ENCODE data around the gene CDK14.

CDK14 gene

GRCh38 chr7:90701021-90701420 is 104.9 kb downstream of the CDK14 start:
- no peaks in the 10 kb centered on the region for H3K4me1 ChIP-seq (ENCODE audit: control insufficient read depth, insufficient read depth, low read length)
- no peaks in the 10 kb centered on the region for H3K36me3 ChIP-seq (ENCODE audit: control insufficient read depth, insufficient read depth, low read length)
- H3K27ac ChIP-seq (ENCODE audit: low read depth, low read length) = no peak overlapping the region
- H3K27me3 ChIP-seq (ENCODE audit: control insufficient read depth, insufficient read depth, low read length) = no peaks in the 10 kb centered on the region
- no peak overlapping the region for H3K9ac ChIP-seq (ENCODE audit: low read length)
- peak overlapping the region; percentile 27 for H3K4me3 ChIP-seq (ENCODE audit: low read length)

- Histone ChIP-seq H3K9ac (ENCODE audit: low read length) (no peak overlapping the region), H3K4me3 (ENCODE audit: low read length) (no peak overlapping the region), H3K27ac (ENCODE audit: low read depth, low read length) (no peak overlapping the region)
Observed at GRCh38 chr7:90701771-90702170, 105.7 kb downstream of the CDK14 start.

GRCh38 chr7:90705391-90706071 is 109.4 kb downstream of the CDK14 start:
- Histone ChIP-seq H3K36me3 (ENCODE audit: control insufficient read depth, insufficient read depth, low read length) (no peaks in the 10 kb centered on the region), H3K9ac (ENCODE audit: low read length) (no peak overlapping the region), H3K27ac (ENCODE audit: low read depth, low read length) (no peak overlapping the region), H3K4me3 (ENCODE audit: low read length) (no peak overlapping the region), H3K27me3 (ENCODE audit: control insufficient read depth, insufficient read depth, low read length) (no peaks in the 10 kb centered on the region), H3K4me1 (ENCODE audit: control insufficient read depth, insufficient read depth, low read length) (peaks cover 11% of the 10 kb centered on the region)

More at GRCh38 chr7:90701771-90702170, 105.7 kb downstream of the CDK14 start:
- Histone ChIP-seq H3K4me1 (ENCODE audit: control insufficient read depth, insufficient read depth, low read length) (peaks cover 2% of the 10 kb centered on the region), H3K36me3 (ENCODE audit: control insufficient read depth, insufficient read depth, low read length) (no peaks in the 10 kb centered on the region), H3K27me3 (ENCODE audit: control insufficient read depth, insufficient read depth, low read length) (no peaks in the 10 kb centered on the region)

GRCh38 chr7:90706072-90706716 is 110.1 kb downstream of the CDK14 start:
- Histone ChIP-seq H3K36me3 (ENCODE audit: control insufficient read depth, insufficient read depth, low read length) (no peaks in the 10 kb centered on the region), H3K27ac (ENCODE audit: low read depth, low read length) (no peak overlapping the region), H3K4me3 (ENCODE audit: low read length) (no peak overlapping the region), H3K4me1 (ENCODE audit: control insufficient read depth, insufficient read depth, low read length) (peaks cover 11% of the 10 kb centered on the region), H3K9ac (ENCODE audit: low read length) (no peak overlapping the region), H3K27me3 (ENCODE audit: control insufficient read depth, insufficient read depth, low read length) (no peaks in the 10 kb centered on the region)

- Histone ChIP-seq H3K36me3 (ENCODE audit: control insufficient read depth, insufficient read depth, low read length) (no peaks in the 10 kb centered on the region), H3K27me3 (ENCODE audit: control insufficient read depth, insufficient read depth, low read length) (no peaks in the 10 kb centered on the region), H3K27ac (ENCODE audit: low read depth, low read length) (no peak overlapping the region), H3K9ac (ENCODE audit: low read length) (no peak overlapping the region), H3K4me3 (ENCODE audit: low read length) (no peak overlapping the region), H3K4me1 (ENCODE audit: control insufficient read depth, insufficient read depth, low read length) (peaks cover 11% of the 10 kb centered on the region)
Observed at GRCh38 chr7:90708841-90709317, 112.8 kb downstream of the CDK14 start.

- H3K4me1 ChIP-seq (ENCODE audit: control insufficient read depth, insufficient read depth, low read length) = peaks cover 11% of the 10 kb centered on the region
- no peaks in the 10 kb centered on the region for H3K27me3 ChIP-seq (ENCODE audit: control insufficient read depth, insufficient read depth, low read length)
- no peak overlapping the region for H3K9ac ChIP-seq (ENCODE audit: low read length)
- H3K4me3 ChIP-seq (ENCODE audit: low read length) = peak overlapping the region; percentile 30
- H3K36me3 ChIP-seq (ENCODE audit: control insufficient read depth, insufficient read depth, low read length) = no peaks in the 10 kb centered on the region
- no peak overlapping the region for H3K27ac ChIP-seq (ENCODE audit: low read depth, low read length)
Observed at GRCh38 chr7:90709501-90710465, 113.7 kb downstream of the CDK14 start.

GRCh38 chr7:90710466-90710850 is 114.3 kb downstream of the CDK14 start:
- no peaks in the 10 kb centered on the region for H3K27me3 ChIP-seq (ENCODE audit: control insufficient read depth, insufficient read depth, low read length)
- H3K4me1 ChIP-seq (ENCODE audit: control insufficient read depth, insufficient read depth, low read length) = peaks cover 11% of the 10 kb centered on the region
- H3K4me3 ChIP-seq (ENCODE audit: low read length) = no peak overlapping the region
- no peaks in the 10 kb centered on the region for H3K36me3 ChIP-seq (ENCODE audit: control insufficient read depth, insufficient read depth, low read length)
- H3K9ac ChIP-seq (ENCODE audit: low read length) = no peak overlapping the region
- H3K27ac ChIP-seq (ENCODE audit: low read depth, low read length) = no peak overlapping the region

GRCh38 chr7:90713628-90714027 is 117.5 kb downstream of the CDK14 start:
- no peak overlapping the region for H3K27ac ChIP-seq (ENCODE audit: low read depth, low read length)
- H3K9ac ChIP-seq (ENCODE audit: low read length) = no peak overlapping the region
- no peaks in the 10 kb centered on the region for H3K36me3 ChIP-seq (ENCODE audit: control insufficient read depth, insufficient read depth, low read length)
- no peak overlapping the region for H3K4me3 ChIP-seq (ENCODE audit: low read length)
- peaks cover 9% of the 10 kb centered on the region for H3K4me1 ChIP-seq (ENCODE audit: control insufficient read depth, insufficient read depth, low read length)
- no peaks in the 10 kb centered on the region for H3K27me3 ChIP-seq (ENCODE audit: control insufficient read depth, insufficient read depth, low read length)

GRCh38 chr7:90715067-90715466 is 118.9 kb downstream of the CDK14 start:
- no peak overlapping the region for H3K9ac ChIP-seq (ENCODE audit: low read length)
- no peaks in the 10 kb centered on the region for H3K27me3 ChIP-seq (ENCODE audit: control insufficient read depth, insufficient read depth, low read length)
- no peak overlapping the region for H3K27ac ChIP-seq (ENCODE audit: low read depth, low read length)
- H3K4me3 ChIP-seq (ENCODE audit: low read length) = no peak overlapping the region
- no peaks in the 10 kb centered on the region for H3K36me3 ChIP-seq (ENCODE audit: control insufficient read depth, insufficient read depth, low read length)
- H3K4me1 ChIP-seq (ENCODE audit: control insufficient read depth, insufficient read depth, low read length) = peaks cover 4% of the 10 kb centered on the region

GRCh38 chr7:90717296-90718060 is 121.4 kb downstream of the CDK14 start:
- H3K9ac ChIP-seq (ENCODE audit: low read length) = no peak overlapping the region
- H3K36me3 ChIP-seq (ENCODE audit: control insufficient read depth, insufficient read depth, low read length) = no peaks in the 10 kb centered on the region
- no peak overlapping the region for H3K4me3 ChIP-seq (ENCODE audit: low read length)
- H3K4me1 ChIP-seq (ENCODE audit: control insufficient read depth, insufficient read depth, low read length) = no peaks in the 10 kb centered on the region
- no peak overlapping the region for H3K27ac ChIP-seq (ENCODE audit: low read depth, low read length)
- H3K27me3 ChIP-seq (ENCODE audit: control insufficient read depth, insufficient read depth, low read length) = no peaks in the 10 kb centered on the region

GRCh38 chr7:90719155-90719554 is 123.0 kb downstream of the CDK14 start:
- no peaks in the 10 kb centered on the region for H3K4me1 ChIP-seq (ENCODE audit: control insufficient read depth, insufficient read depth, low read length)
- no peaks in the 10 kb centered on the region for H3K27me3 ChIP-seq (ENCODE audit: control insufficient read depth, insufficient read depth, low read length)
- H3K9ac ChIP-seq (ENCODE audit: low read length) = no peak overlapping the region
- no peak overlapping the region for H3K4me3 ChIP-seq (ENCODE audit: low read length)
- no peaks in the 10 kb centered on the region for H3K36me3 ChIP-seq (ENCODE audit: control insufficient read depth, insufficient read depth, low read length)
- no peak overlapping the region for H3K27ac ChIP-seq (ENCODE audit: low read depth, low read length)
